Right renal cortex interstitium (tissue), 3 donors: Measurements from ENCODE around the gene UQCC3. TPM values are rescaled to one million over a fixed set of nuclear protein-coding genes. Genes with fewer than 3 reads are reported as not detected.
"Not testable (repeated sequence)": the region's sequence is repeated elsewhere in the genome, so short reads cannot be mapped to it uniquely, and the experiment has no call there.

Source experiments
- DNase-seq, 3 donors: peaks; one replicate each; pipeline ENCODE4 v3.0.0-alpha.2; 2013; ENCODE audit warnings: low read depth in 3 of 3, low spot score in 2 of 3
- polyA plus RNA-seq, 3 donors: library from polyadenylated mRNA; unstranded; fragments of 120-200 nt; gene quantifications; one replicate each; pipeline ENCODE4 v1.2.1, GENCODE V29; 2013; ENCODE audit not compliant: insufficient read length in 3 of 3

Gene UQCC3
- polyA plus RNA-seq, 3 donors: 6.6 to 8.4 (median 6.8) TPM

DNA sequence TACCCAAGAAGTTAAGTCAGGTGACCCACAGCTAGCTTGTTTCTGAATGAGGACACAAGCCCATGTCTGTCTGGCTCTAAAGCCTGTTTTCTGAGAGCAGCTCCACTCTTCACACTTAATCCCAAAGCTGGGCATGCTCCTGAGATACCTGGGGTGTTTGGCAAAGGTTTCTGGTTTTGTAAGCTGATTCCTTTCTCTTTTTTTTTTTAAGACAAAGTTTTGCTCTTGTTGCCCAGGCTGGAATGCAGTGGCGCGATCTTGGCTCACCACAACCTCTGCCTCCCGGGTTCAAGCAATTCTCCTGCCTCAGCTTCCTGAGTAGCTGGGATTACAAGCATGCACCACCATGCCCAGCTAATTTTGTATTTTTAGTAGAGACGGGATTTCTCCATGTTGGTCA, 22.2 kb downstream of the UQCC3 start:
- not testable (repeated sequence) for DNase-seq

DNA sequence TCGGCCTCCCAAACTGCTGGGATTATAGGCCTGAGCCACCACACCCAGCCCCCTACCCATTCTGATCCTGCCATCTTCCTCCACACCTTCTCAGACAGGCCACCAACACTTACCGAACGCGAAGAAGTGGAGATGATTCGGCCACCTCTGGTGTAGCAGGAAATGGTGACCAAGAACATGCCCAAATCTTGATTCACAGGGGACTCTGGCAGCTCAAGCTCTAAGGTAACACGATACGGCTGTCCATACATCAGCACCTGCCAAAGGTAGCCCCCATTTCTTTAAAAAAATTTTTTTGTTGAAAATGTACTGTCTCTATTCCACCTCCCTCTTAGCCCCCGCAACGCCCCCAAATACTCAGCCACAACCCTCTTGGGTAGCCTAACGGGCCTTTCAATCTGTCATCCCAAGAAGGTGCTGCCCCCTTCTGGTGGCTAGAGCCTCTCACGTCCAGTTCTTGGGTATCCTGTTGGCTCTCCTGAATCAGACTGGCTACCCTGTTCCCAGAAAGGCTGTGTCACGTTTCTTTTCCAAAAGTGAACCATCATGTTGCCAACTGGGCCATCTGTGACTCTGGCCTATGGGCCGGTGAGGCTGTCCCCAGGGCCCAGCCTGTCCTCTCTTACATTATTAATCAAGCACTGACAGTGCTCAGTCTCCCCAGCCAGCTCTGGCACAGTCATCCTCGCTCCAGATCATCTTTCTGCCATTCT, 23.1 kb downstream of the UQCC3 start:
- no peak for DNase-seq

GRCh38 chr11:62702246-62702645, 30.8 kb downstream of the UQCC3 start:
- no peak for DNase-seq

GRCh38 chr11:62703921-62704320, 32.4 kb downstream of the UQCC3 start:
- not testable (repeated sequence) for DNase-seq

- DNase-seq: no peak
These were observed 33.9 kb downstream of the UQCC3 start for GRCh38 chr11:62705413-62705812.

DNA sequence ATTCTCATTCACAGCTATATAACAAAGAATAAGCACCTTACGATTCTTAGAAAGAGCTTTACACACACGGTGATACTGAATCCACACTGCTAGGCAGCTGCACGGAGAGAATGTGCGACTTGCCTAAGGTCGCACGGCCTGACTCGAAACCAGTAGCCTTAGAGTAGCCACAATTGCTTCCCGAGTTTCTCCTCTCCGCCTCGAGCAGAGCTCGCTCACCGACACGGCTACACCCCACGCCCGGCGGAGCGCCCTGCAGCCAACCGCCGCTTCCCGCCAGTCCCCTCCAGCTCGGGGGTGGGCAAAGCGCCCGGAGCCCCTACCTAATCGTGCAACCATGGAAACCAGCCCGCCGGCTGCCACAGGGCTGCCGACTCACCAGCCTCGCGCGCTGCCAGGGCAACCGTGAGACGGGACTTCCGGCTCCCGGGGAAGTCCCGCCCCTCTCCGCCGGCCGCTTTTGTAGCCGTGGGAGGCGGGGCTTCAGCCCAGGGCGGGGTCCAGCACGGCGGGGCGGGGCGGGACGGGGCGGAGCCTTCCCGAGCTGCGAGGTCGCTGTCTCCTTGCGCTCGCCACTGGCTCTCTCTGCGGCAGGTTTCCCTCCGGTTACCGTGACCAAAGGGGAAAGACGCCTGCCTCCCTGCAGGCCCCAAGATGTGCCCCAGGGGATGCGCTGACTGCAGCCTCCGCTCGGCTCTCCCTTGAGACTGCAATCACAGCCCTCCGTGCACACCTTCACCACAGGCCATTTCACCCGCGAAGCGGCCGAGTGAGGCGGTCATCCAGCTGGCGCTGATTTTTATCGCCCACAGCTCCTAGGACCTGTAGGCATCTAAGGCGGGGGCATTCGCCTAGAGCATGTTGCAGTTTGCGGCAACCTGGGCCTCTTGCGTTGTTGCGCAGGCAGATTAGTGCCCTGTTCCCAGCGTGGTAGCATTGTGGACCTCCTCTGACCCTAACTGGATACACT, 34.7 kb downstream of the UQCC3 start:
- DNase-seq: peak in 2 of 3 donors; percentile 82 to 86

- DNase-seq: no peak
These were observed 35.4 kb downstream of the UQCC3 start for GRCh38 chr11:62706850-62707247.

DNA sequence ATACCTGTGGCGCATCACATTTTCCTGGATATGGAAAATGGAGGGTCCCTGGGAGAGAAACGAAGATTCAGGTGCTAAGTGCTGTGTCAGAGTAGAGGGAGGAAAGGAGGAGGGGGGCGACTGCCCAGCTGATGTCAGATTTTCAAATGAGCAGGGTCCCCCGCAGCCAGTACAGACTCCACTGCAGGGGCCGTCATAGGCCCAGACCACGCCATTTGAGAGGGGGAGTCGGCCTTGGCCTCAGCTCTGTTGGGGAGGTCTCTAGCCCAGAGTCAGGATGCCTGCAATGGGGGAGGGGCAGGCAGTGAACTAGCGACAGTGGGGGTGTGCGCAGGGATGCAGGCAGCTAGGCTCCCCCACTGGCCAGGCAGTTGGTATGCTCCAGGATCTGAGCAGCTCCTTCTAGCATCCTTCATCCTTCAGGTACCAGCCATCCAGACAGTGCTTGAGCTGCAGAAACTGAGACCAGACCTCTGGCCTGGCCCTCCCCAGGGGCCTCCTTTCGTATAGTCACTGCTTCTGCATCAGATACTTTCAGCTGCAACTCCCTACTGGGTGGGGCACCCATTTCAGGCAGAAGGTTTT, 35.9 kb downstream of the UQCC3 start, which contains the start of the genes BSCL2 and GNG3:
Gene BSCL2, minus strand, starts transcription at position 148 of the 585 bp plus-strand sequence. CDS start 229 bp downstream, outside the sequence.
Gene GNG3, plus strand, starts transcription at position 400 of the 585 bp plus-strand sequence. CDS start 620 bp downstream, outside the sequence.
- peak in 1 of 3 donors; percentile 75 for DNase-seq

DNA sequence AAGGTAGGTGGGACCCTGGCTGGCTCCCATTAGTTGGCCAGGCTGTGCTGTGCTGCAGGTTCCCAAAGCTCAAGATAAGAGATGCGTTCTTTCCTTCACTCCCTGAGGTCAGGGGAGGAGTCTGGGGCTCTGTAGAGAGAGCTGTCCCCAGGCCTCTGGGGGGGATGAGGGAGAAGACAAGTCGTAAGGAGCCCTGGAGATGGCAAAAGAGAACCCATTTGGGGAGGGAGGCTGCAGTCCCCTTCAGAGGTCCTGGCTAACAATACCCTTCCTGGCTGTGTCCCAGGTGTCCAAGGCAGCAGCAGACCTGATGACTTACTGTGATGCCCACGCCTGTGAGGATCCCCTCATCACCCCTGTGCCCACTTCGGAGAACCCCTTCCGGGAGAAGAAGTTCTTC, 36.9 kb downstream of the UQCC3 start:
- no peak for DNase-seq

GRCh38 chr11:62708793-62709192, 37.3 kb downstream of the UQCC3 start:
- no peak for DNase-seq

DNA sequence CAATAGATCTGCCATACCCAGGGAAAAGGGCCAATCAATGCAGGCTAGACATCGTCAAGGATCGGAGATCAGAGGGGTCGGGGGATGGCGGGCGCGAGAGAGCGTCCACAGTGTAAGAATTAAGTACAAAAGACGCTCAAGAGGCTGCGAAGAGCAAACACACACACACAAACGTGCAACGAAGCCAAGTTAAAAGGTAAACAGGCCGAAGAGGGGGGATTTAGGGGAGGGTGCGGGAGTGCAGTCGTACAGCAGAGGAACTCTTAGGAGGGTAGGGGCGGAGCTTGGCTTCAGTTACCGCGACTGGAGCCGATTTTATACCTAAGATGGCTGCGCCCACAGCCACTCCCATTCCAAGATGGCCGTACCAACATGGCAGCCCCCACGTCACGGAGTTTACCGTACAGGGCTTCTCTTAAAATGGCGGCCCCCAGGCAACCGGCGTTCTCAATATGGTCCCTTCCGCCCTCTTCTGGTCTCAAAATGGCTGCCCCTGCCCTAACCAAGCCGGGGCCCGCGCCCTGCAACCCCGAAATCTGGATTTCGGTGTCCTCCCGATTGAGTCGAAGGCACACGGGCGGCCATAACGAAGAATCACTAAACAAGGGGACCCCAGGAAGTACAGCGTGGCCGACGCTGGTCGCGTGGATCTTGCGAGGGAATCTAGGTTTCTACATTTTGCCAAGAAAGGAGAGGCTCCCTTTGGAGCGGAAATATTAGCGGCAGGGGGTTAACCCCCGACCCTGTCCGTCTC, 38.0 kb downstream of the UQCC3 start:
- DNase-seq: peak; percentile 97

- no peak for DNase-seq
These were observed 38.5 kb downstream of the UQCC3 start for GRCh38 chr11:62710001-62710345.

DNA sequence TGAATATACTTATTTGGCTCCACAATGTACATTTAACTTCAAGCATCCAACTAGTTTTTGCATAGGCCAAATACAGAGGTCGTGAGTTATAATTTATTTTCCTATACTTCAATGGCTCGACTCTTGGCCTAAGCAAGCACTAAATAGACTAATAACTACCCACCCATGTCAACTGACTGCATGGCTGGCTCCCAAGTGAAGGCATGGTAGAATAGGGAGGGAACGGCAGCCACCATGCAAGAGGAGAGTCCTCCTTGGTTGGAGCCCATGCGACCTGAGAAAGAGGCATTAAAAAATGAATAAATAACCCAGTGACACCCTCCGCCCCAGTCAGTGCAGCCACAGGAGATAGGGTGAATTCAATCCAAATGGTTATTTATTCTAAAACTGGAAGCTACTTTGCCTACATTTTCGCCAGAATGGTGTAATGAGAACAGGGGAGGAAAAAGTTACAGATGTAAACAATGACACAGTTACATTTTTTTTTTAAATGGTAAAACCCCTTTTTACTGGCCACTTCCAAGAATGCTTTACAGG, 40.9 kb downstream of the UQCC3 start:
- no peak for DNase-seq

GRCh38 chr11:62712861-62713260, 41.4 kb downstream of the UQCC3 start:
- DNase-seq: no peak

- no peak for DNase-seq
These were observed 41.9 kb downstream of the UQCC3 start for GRCh38 chr11:62713343-62713742.

- DNase-seq: no peak
These were observed 44.0 kb downstream of the UQCC3 start for GRCh38 chr11:62715150-62716130.

DNA sequence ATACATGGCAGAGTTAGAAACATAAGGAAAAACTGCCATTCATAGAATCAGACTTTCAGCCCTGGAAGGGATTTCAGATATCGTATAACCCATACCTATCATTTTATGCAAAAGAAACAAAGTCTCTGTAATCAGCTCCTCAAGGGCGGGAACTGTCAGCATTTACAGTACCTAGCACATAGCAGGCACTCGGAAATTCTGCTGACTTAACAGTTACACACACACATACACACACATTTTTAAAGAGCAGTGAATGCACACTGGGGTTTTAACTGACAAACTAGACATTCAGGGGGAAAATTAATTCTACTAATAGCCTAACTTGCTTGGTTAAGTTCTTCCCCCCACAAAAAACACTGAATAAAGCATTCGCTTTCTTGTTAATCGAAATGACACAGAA, 44.7 kb downstream of the UQCC3 start:
- no peak for DNase-seq

- DNase-seq: no peak
These were observed 45.3 kb downstream of the UQCC3 start for GRCh38 chr11:62716816-62717215.
